ENCODE results near the gene METAP2.
A peak's percentile ranks its signal among the peaks of the same experiment; 100 is the strongest.

The METAP2 gene

GRCh38 chr12:95553197-95553943, 79.4 kb downstream of the METAP2 start:
- DNase-seq: peak; percentile 61

GRCh38 chr12:95554532-95555071, 80.7 kb downstream of the METAP2 start:
- DNase-seq: no peak

- DNase-seq: no peak
These were observed 83.7 kb downstream of the METAP2 start for GRCh38 chr12:95557625-95558024.

All from MV-4-11 (cell line).